ENCODE data around the gene QDPR. TPM values are rescaled to one million over a fixed set of nuclear protein-coding genes. Genes with fewer than 3 reads are reported as not detected.

QDPR gene
- total and polyA plus RNA-seq, 4 donors: 23.4 to 45.4 (median 31.4) TPM

- Histone ChIP-seq H3K36me3 (ENCODE audit: control insufficient read depth in 4 of 4, insufficient read depth in 4 of 4, low read length in 4 of 4) (peaks cover 0 to under 1% (median 0%) of the 10 kb centered on the region in 4 donors), H3K4me3 (no peak overlapping the region), H3K9me3 (ENCODE audit: control insufficient read depth in 4 of 4, insufficient read depth in 3 of 4, low read length in 3 of 4) (peaks cover 0 to 2% (median 0%) of the 10 kb centered on the region in 4 donors), H3K9ac (ENCODE audit: insufficient read depth in 1 of 2, low read length in 2 of 2) (no peak overlapping the region), H3K4me1 (ENCODE audit: control insufficient read depth in 5 of 5, insufficient read depth in 5 of 5, low read length in 5 of 5) (peaks cover 0 to 2% (median 0%) of the 10 kb centered on the region in 5 donors), H3K27ac (ENCODE audit: low read depth in 1 of 2, low read length in 1 of 2) (no peak overlapping the region), H3K27me3 (ENCODE audit: control insufficient read depth in 3 of 3, insufficient read depth in 3 of 3, low read length in 2 of 3) (no peaks in the 10 kb centered on the region)
- ATAC-seq (ENCODE audit: insufficient read depth, low FRiP score): no peak
- peak in 2 of 3 donors; percentile 44 to 45 for DNase-seq
- no peak for TF ChIP-seq CTCF (IDR thresholded peaks at IDR 0.05; ENCODE audit: control extremely low read depth, extremely low read depth)
Observed at GRCh38 chr4:17475481-17475880, 36.4 kb downstream of the QDPR start.

- H3K4me3 ChIP-seq: no peak overlapping the region
- no peaks in the 10 kb centered on the region for H3K36me3 ChIP-seq (ENCODE audit: control insufficient read depth in 4 of 4, insufficient read depth in 4 of 4, low read length in 4 of 4)
- H3K27ac ChIP-seq (ENCODE audit: low read depth in 1 of 2, low read length in 1 of 2): no peak overlapping the region
- no peak overlapping the region for H3K9ac ChIP-seq (ENCODE audit: insufficient read depth in 1 of 2, low read length in 2 of 2)
- H3K4me1 ChIP-seq (ENCODE audit: control insufficient read depth in 5 of 5, insufficient read depth in 5 of 5, low read length in 5 of 5): peaks cover 0 to 3% (median 0%) of the 10 kb centered on the region in 5 donors
- DNase-seq (peak in 2 of 3 donors; percentile 56 to 70), ATAC-seq (ENCODE audit: insufficient read depth, low FRiP score) (no peak)
- WGBS, 2 donors: 74 to 78% methylated on average over 11 of the region's 11 CpGs
- no peaks in the 10 kb centered on the region for H3K9me3 ChIP-seq (ENCODE audit: control insufficient read depth in 4 of 4, insufficient read depth in 3 of 4, low read length in 3 of 4)
- H3K27me3 ChIP-seq (ENCODE audit: control insufficient read depth in 3 of 3, insufficient read depth in 3 of 3, low read length in 2 of 3): no peaks in the 10 kb centered on the region
- TF ChIP-seq CTCF (IDR thresholded peaks at IDR 0.05; ENCODE audit: control extremely low read depth, extremely low read depth): no peak
Observed at GRCh38 chr4:17469931-17470674, 41.8 kb downstream of the QDPR start.

- ATAC-seq (ENCODE audit: insufficient read depth, low FRiP score): no peak
- WGBS, 2 donors: 61 to 77% methylated on average over 9 of the region's 9 CpGs
Observed at GRCh38 chr4:17468619-17469221, 43.2 kb downstream of the QDPR start.

More at GRCh38 chr4:17468619-17469221, 43.2 kb downstream of the QDPR start:
- Histone ChIP-seq H3K4me3 (no peak overlapping the region), H3K36me3 (ENCODE audit: control insufficient read depth in 4 of 4, insufficient read depth in 4 of 4, low read length in 4 of 4) (no peaks in the 10 kb centered on the region), H3K27ac (ENCODE audit: low read depth in 1 of 2, low read length in 1 of 2) (no peak overlapping the region), H3K9ac (ENCODE audit: insufficient read depth in 1 of 2, low read length in 2 of 2) (no peak overlapping the region), H3K4me1 (ENCODE audit: control insufficient read depth in 5 of 5, insufficient read depth in 5 of 5, low read length in 5 of 5) (peaks cover 0 to 3% (median 0%) of the 10 kb centered on the region in 5 donors), H3K27me3 (ENCODE audit: control insufficient read depth in 3 of 3, insufficient read depth in 3 of 3, low read length in 2 of 3) (no peaks in the 10 kb centered on the region), H3K9me3 (ENCODE audit: control insufficient read depth in 4 of 4, insufficient read depth in 3 of 4, low read length in 3 of 4) (no peaks in the 10 kb centered on the region)
- no peak for TF ChIP-seq CTCF (IDR thresholded peaks at IDR 0.05; ENCODE audit: control extremely low read depth, extremely low read depth)
- peak; percentile 52 to 74 (median 63) for DNase-seq
